Activated naive CD4-positive, alpha-beta T cell treated with anti-CD3 and anti-CD28 coated beads, Interleukin-2, amount 10 ng/mL, durations not matched to agents 5 hours and 36 hours (primary cell): ENCODE data around the gene CRISP1. TPM values are rescaled to one million over a fixed set of nuclear protein-coding genes. Genes with fewer than 3 reads are reported as not detected.

Experiments
- total RNA-seq, 2 experiments: library from RNA; stranded (reverse); gene quantifications; one replicate each; pipeline ENCODE4 v1.2.3, GENCODE V29; 2021

Gene CRISP1, protein sequence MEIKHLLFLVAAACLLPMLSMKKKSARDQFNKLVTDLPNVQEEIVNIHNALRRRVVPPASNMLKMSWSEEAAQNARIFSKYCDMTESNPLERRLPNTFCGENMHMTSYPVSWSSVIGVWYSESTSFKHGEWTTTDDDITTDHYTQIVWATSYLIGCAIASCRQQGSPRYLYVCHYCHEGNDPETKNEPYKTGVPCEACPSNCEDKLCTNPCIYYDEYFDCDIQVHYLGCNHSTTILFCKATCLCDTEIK
- total RNA-seq: not detected

DNA sequence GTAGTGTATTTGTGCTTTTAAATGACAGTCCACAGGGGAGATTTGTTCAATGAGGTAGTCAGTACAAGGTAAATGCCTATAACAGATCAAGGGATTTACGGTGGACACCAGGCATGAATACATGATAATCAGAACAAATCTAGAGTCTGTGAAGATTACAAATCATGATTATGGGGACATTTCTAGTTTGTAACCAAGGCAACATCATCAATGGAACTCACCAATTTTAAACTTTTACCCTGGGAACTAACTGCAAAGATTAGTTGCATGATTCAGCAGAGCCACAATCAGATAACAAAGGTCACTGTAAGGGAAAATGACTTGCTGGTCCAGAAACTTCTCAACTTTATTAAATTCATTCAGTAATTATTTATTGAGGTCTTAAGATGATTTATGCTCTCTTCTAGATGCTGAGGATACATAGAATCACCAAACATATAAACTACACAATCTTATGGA lies at the start of gene CRISP1:
CRISP1 (minus strand) TSS at position 51 of the 459 bp plus-strand sequence. CDS start 9,135 bp downstream, outside the sequence.

DNA sequence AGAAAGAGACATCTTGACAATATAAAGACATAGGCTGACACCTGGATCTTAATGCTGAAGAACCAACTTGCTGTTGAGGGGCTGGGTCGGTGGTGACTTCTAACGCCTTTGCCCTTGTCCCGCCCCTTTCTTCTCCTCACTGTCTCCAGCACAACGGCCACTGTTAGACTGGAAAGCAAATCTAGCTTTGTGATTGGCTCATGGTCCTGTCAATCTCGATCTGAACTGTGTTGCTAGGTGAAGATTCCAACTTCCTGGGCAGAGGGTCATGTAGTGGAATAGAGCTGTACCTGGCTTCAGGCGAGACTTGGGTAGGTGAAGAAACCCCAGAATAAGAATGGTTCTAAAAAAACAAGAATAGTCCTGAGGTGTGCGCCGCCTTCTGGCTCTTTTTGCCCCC lies 79.2 kb downstream of the CRISP1 start, which contains the start of gene PGK2:
PGK2 (minus strand) TSS at position 110 of the 400 bp plus-strand sequence; CDS start at position 12, 98 bp downstream.

Other genes starting within 250 kb of the CRISP1 start
- gene RHAG, start 229.7 kb downstream of the CRISP1 start, total RNA-seq: not detected
- not detected for gene CRISP2, start 153.0 kb downstream of the CRISP1 start, total RNA-seq
- gene CRISP3, start 122.1 kb downstream of the CRISP1 start, total RNA-seq: not detected
- not detected for gene PGK2, start 79.2 kb downstream of the CRISP1 start, total RNA-seq
- not detected for gene DEFB114, start 97.6 kb upstream of the CRISP1 start, total RNA-seq
- gene DEFB113, start 103.1 kb upstream of the CRISP1 start, total RNA-seq: not detected
- not detected for gene DEFB110, start 155.5 kb upstream of the CRISP1 start, total RNA-seq
- not detected for gene DEFB112, start 183.4 kb upstream of the CRISP1 start, total RNA-seq